Stimulated activated CD4-positive, alpha-beta T cell treated with anti-CD3 and anti-CD28 coated beads, Interleukin-4, amount 100 ng/mL, for 1 hour (primary cell): ENCODE results near the gene ERVW-1.
"Not testable (repeated sequence)": the region's sequence is repeated elsewhere in the genome, so short reads cannot be mapped to it uniquely, and the experiment has no call there.

ENCODE experiments used
- DNase-seq: peaks from one replicate; pipeline ENCODE4 v3.0.0-alpha.2; 2020

Gene ERVW-1

GRCh38 chr7:92466682-92467081 lies 11.1 kb downstream of the ERVW-1 start:
- DNase-seq = no peak

- no peak for DNase-seq
Measured at GRCh38 chr7:92464515-92464914, 13.2 kb downstream of the ERVW-1 start.

- no peak for DNase-seq
Measured at GRCh38 chr7:92462560-92462959, 15.2 kb downstream of the ERVW-1 start.

- DNase-seq = peak; percentile 7
Measured at GRCh38 chr7:92461027-92462003, 16.4 kb downstream of the ERVW-1 start.

DNA sequence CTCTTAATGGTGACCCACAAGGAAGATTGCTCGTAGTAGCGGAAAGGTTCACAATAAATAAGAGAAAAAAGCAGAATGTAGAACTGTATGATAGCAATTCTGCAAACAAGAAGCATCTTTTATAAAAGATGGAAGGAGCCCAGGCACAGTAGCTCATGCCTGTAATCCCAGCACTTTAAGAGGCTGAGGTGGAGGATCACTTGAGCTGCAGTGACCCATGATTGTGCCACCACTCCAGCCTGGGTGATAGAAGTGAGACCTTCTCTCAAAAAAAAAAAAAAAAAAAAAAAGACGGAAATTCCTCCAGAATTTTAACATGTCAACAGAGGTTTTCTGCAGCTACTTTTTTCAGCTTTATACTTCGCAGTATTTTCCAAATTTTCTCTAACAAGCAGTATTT lies 17.2 kb downstream of the ERVW-1 start:
- DNase-seq = no peak

DNA sequence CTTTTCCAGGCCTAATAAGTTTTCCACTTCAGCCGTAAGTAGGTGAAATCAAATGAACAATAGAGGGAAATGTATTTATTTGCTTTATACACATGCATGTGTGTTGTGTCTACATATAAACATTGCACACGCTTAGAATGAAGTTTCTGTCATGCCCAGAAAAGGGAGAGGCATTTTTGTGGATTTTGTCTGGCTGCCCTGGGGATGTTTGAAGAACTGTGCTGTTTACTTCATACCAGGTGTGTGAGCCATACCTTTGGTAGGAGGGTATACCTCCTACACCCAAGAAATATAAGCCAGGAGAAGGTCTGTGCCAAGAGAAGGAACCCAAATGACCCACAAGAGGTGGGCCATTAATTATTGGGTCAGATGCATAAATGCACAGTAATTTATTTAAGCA lies 17.6 kb downstream of the ERVW-1 start:
- DNase-seq = no peak

GRCh38 chr7:92456236-92456635 lies 21.5 kb downstream of the ERVW-1 start:
- DNase-seq = no peak

GRCh38 chr7:92451645-92452044 lies 26.1 kb downstream of the ERVW-1 start:
- DNase-seq = no peak

GRCh38 chr7:92448205-92448747 lies 29.5 kb downstream of the ERVW-1 start:
- DNase-seq = peak; percentile 52

- peak; percentile 74 for DNase-seq
Measured at GRCh38 chr7:92447345-92448204, 30.2 kb downstream of the ERVW-1 start, which contains the start of gene GATAD1. Gene GATAD1 (plus strand): TSS chr7:92447482. CDS start chr7:92447730, 248 bp downstream.

GRCh38 chr7:92446869-92447344 lies 30.8 kb downstream of the ERVW-1 start:
- DNase-seq = no peak

DNA sequence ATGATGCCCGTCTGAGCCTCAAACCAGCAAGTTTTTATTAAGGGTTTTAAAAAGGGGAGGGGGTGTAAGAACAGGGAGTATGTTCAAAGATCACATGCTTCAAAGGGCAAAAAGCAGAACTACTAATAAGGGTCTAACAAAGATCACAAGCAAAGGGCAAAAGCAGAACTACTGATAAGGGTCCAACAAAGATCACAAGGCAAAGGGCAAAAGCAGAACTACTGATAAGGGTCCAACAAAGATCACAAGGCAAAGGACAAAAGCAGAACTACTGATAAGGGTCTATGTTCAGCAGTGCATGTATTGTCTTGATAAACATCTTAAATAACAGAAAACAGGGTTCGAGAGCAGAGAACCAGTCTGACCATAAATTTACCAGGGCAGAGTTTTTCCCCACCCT lies 35.0 kb downstream of the ERVW-1 start:
- not testable (repeated sequence) for DNase-seq

GRCh38 chr7:92437956-92438491 lies 39.7 kb downstream of the ERVW-1 start:
- DNase-seq = no peak

- no peak for DNase-seq
Measured at GRCh38 chr7:92436612-92437445, 40.9 kb downstream of the ERVW-1 start.

- DNase-seq = no peak
Measured at GRCh38 chr7:92435542-92435941, 42.2 kb downstream of the ERVW-1 start.

DNA sequence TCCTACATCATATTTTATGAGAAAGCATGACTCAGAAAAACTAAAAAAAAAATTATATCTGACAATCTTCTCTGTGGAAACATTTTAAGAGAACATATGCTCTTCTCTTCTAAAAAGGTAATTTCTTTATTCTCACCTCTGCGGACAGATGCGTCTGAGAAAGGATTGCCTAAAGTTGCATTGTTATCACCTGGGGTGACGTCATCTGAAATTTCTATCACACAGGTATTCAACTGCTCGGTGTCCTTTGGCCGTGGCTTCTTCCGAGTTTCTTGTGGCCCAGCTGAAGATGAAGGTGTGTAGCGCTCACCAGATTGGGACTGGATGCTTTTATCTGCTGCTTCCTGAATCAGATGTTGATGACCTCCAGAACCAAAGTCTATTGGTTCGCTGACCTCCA lies 44.7 kb downstream of the ERVW-1 start:
- no peak for DNase-seq

GRCh38 chr7:92432299-92432946 lies 45.3 kb downstream of the ERVW-1 start:
- no peak for DNase-seq

DNA sequence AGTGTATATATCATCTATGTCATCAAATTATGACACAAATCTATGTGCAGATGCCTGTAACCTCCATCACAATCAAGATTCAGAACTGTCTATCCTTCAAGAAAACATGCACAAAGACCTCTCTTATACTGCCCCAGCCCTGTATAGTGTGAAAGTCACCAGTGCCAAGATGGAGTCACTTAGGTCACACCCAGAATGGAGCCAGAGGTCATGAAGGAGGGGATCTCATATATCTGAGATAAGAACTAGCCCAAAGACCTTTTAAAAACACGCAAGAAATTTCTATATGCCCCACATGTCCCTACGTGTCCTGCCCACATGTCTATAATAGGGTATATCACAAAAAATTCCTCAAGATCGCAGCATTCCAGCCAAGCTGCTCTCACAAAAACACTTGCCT lies 50.6 kb downstream of the ERVW-1 start:
- DNase-seq = no peak

- DNase-seq = no peak
Measured at GRCh38 chr7:92425311-92425947, 52.3 kb downstream of the ERVW-1 start.

- DNase-seq = no peak
Measured at GRCh38 chr7:92423710-92424131, 54.0 kb downstream of the ERVW-1 start.

- DNase-seq = no peak
Measured at GRCh38 chr7:92422926-92423325, 54.8 kb downstream of the ERVW-1 start.
